ENCODE results near the gene CBLC.

DNA sequence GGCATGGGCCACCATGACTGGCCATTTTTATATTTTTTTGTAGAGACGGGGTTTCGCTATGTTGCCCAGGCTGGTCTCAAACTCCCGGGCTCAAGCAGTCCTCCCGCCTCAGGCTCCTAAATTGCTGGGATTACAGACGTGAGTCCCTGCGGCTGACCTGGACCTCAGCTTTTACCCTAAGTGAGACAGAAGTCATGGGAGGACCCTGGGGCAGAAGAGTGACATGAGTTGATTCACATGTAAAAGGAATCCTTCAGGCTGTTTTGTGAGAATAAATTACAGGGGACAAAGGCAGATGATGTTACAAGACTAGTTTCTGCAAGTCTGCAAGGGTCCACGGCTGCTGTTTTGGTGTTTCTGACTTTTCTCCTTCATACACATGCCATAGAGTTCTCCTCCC is 28.6 kb downstream of the CBLC start:
- TF ChIP-seq, protein P1, sequence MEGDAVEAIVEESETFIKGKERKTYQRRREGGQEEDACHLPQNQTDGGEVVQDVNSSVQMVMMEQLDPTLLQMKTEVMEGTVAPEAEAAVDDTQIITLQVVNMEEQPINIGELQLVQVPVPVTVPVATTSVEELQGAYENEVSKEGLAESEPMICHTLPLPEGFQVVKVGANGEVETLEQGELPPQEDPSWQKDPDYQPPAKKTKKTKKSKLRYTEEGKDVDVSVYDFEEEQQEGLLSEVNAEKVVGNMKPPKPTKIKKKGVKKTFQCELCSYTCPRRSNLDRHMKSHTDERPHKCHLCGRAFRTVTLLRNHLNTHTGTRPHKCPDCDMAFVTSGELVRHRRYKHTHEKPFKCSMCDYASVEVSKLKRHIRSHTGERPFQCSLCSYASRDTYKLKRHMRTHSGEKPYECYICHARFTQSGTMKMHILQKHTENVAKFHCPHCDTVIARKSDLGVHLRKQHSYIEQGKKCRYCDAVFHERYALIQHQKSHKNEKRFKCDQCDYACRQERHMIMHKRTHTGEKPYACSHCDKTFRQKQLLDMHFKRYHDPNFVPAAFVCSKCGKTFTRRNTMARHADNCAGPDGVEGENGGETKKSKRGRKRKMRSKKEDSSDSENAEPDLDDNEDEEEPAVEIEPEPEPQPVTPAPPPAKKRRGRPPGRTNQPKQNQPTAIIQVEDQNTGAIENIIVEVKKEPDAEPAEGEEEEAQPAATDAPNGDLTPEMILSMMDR (IDR thresholded peaks at IDR 0.05) = no peak
- TF ChIP-seq POLR2A (IDR thresholded peaks at IDR 0.05) = no peak
